ENCODE results near the gene CCDC88C.

Gene CCDC88C

GRCh38 chr14:91377700-91378652 lies 39.6 kb downstream of the CCDC88C start:
- DNase-seq: peak; percentile 75

DNA sequence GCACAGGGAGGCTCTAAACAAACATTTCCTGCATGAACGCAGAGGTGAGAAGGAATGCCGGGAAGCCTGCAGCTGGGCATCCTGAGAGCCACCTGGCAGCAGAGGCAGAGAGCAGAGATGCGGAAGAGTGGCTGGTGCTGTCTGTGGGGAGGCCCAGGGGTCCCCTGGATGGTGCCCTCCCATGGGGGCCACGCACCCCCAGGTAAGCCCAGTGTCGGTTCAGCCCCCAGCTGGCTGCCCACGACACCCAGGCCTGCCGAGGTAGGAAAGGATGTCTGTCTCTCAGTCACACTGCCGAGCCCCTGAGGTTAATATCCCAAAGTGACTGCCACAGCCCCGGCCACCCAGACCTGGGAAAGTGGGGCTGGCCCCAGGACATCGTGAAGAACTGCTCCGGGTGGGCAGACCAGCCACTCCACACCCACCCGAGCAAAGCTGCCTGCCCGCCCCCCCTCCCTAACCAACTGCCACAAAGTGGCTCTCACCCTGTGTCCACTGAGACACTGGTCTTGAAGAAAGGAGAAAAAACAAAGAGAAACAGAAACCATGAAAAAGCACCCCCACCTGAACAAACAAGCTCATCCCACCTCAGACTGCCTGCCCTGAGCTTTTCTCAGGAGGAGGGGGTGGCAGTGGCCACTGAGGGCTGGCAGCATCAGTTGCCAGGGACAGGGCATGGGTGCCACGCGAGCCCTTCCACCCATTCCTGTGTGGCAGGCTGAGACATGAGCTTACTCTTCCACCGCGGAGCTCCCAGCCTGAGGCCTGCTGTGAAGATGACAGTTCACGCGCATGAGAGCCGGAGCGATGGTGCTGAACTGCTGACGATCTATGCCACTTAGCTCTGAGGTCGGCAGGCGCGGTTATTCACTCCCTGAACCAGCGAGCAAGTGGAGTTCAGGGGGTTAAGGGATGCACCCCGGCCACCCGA lies 40.8 kb downstream of the CCDC88C start:
- DNase-seq: no peak

DNA sequence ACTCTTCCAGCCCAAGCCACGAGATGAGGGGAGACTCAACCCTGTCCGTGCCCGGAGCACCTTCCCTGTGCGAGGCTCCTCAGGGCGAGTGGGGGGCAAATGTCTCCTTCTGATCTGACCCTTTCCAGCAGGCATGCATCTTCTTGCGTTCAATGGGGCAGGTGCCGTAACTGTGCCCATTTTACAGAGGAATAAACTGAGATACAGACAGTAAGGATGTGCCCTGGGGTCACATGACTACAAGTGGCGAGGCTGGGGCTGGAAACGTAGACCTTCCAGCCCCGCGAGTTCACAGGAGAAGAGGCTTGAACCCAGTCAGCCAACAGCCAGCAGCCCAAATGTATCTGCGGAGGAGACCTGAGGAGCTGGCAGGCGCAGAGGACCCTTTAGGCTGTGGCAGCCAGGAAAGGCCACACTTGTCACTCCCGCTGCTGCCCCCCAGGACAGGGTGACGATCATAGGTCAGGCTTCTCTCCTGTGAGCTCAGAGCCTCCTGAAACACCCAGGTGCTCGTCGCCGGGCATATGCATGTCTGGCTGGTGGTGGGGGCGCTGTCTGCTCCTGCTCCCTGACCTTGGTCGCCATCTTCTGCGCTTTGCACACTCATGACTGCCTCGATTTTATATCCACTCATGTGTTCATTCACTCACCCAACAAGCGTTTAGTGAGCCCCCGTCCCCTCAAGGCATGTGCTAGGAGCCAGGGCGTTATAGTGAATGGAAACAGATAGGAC lies 41.7 kb downstream of the CCDC88C start:
- DNase-seq: no peak

GRCh38 chr14:91374879-91375702 lies 42.5 kb downstream of the CCDC88C start:
- peak; percentile 98 for DNase-seq

- DNase-seq: no peak
Measured at GRCh38 chr14:91374287-91374878, 43.2 kb downstream of the CCDC88C start.

- peak; percentile 39 for DNase-seq
Measured at GRCh38 chr14:91373591-91374254, 43.9 kb downstream of the CCDC88C start.

DNA sequence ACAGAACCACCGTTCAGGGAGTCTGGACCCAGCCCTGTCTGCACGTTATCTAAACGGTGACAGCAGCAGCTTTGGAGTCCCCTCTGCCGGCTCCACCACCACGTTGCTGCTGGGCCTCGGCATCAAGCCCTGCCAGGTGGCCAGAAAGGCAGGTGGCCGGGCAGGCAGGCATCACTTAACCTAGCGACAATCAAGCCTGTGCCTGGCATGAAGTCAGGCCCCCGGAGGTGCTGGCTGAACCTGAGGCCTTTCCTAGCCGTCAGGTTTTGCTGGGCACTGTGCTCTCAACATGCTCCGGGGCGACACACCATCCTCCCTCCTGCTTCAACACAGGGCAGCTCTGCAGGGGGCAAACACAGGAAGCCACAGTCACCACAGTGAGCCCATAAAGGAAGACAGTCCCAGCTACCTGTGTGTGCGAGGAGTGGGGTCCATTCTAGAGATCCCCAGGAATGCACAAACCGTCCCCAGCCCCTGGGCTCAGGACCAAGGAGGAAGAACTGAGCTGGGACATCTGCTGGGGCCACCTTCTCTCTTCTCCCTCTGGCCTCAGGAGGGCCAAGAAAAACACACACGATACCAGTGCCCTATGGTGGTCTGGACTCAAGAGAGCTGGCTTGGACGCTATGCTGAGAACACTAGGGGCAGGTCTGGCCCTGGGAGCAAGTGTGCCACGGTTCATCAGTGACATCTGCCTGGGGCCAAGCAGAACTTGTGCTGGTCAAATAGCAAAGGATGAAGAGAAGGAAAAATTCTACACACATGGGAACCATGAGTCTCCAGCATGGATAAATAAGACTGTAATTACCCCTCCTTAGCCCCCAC lies 44.7 kb downstream of the CCDC88C start:
- DNase-seq: no peak

DNA sequence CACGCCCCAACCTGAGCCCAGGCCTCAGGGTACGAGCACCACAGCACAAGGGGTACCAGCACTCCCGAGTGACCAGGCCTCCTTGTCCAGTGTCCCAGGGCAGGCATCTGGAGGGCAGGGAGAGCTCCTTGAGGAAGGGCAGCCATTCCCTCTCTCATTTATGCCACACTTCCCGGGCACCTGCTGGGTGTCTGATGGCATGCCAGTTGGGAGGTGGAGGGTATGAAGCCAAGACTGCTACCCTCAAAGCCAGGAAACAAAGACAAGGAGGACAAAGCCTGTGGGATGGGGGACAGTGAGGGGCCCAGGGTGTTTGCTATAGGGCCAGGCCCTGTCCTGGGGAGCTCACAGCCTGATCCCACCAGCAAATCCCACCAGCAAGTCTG lies 45.6 kb downstream of the CCDC88C start:
- DNase-seq: no peak

- DNase-seq: no peak
Measured at GRCh38 chr14:91371011-91371989, 46.3 kb downstream of the CCDC88C start.

GRCh38 chr14:91369628-91370445 lies 47.8 kb downstream of the CCDC88C start:
- DNase-seq: peak; percentile 100

DNA sequence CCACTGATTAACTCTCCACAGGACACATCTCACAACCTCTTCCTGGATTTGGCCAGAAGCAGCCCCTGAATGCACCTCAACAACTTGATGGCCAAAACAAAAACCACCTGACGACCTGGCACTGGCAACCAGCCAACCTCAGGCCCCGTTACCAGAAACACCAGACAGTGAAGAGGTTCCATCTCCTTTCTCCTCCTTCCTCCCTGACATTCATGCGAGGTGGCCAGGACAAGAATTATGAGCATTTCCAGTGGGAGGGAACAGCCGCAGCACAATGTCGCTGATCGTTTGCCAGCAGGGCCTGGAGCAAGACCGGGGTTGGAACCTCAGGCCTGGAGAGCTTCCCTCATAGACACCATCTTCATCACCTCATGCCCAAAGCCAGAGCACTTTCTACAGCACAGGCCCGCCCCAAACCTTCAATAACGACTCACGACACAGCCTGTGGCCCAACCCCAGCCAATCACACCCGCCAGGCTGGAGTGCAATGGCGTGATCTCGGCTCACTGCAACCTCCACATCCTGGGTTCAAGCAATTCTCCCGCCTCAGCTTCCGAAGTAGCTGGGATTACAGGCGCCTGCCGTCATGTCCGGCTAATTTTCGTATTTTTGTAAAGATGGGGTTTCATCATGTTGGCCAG lies 48.7 kb downstream of the CCDC88C start:
- no peak for DNase-seq

DNA sequence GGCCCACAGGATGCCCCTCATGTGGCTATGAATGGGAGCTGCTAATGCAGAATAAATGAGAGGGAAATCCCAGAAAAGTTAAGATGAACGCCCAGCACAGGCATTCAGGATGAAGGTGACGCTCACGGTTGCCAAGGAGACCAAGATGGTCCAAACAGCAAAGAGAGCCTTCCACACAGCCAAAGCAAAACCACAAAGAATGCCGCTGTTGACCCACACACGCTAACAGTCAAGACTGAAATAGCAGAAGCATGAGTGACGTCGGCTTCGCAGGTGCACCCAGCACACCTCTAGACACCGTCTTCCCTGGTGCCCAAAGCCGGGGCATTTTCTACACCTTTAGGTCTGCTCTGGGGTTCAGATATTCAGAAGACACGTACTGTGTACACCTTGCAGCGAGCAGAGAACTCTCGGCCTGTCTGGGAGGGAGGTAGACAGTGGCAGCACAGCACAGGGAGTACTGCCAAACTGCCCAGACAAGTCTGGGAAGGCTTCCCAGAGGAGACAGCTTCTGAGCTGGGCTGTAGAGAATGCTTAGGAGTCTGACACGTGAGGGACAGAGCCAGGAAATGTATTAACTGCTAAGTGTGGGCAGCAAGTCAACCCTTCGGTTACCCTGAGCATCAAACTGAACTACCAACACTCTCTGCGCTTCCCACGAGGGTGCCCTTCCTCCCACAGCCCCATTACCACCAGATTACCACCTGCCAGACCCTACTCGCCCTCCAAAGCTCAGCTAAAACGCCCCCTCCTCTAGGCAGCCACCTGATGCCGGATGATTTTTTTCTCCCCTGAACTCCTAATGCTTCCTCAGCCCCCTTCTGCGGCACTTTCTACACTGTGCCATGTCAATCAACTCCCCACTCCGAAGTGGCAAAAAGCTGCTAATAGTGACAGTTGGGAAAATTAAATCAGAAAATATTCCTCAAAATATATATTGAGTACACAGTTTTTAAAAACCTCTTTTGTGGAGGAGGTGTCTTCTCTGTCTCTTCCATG lies 50.1 kb downstream of the CCDC88C start:
- no peak for DNase-seq

- no peak for DNase-seq
Measured at GRCh38 chr14:91366749-91367148, 50.9 kb downstream of the CCDC88C start.

- no peak for DNase-seq
Measured at GRCh38 chr14:91365552-91365951, 52.1 kb downstream of the CCDC88C start.

DNA sequence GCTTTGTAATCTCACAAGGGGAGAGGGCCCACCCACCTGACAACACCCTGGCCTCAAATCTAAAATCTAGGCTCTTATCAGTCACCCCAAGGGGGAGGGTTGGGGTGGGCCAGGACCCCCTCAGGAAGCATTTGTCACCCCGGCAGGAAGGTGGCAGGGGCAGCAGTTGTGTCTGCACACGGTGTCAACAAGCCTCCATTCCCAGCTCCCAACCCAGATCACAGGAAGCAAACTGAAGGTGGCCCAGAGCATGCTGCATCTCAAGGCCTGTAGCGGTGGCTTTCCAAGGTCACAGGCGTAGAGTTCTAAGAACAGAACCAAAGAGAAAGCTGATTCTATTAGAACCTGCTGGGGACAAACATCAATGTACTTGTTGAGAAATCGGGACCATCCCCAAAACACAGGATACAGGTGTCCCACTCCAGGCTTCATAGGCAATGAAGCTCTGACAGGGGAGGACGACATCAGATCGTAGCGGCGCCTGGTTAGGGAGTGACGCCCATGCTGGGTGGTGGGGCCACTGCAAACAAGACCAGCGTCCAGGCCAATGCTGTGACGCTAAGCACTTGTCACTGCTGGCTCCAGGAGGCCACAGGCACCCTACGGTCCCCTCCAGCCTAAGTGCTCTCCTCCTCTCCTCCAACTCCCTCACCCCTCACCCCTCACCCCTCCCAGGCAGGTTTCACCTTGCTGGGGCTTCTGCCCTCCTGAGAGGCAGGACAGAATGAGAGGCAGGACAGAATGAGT lies 52.9 kb downstream of the CCDC88C start:
- no peak for DNase-seq
